Lung (tissue), 12 donors: ENCODE results near the gene PRPF40B. TPM values are rescaled to one million over a fixed set of nuclear protein-coding genes. Genes with fewer than 3 reads are reported as not detected.

Source experiments
- ATAC-seq: fragments of 200-7000 bp; cut with Tn5 transposase; one replicate; pipeline ENCODE4 v1.9.1; 2020; ENCODE audit warnings: moderate number of reproducible peaks; ENCODE audit not compliant: insufficient read depth, low FRiP score
- DNase-seq, 3 donors: peaks; one replicate each; pipeline ENCODE4 v3.0.0-alpha.2; 2013 to 2017
- H3K27ac ChIP-seq, 2 donors: one replicate each; pipeline ENCODE4 v1.5.1; 2013; ENCODE audit warnings: mild to moderate bottlenecking in 2 of 2, moderate library complexity in 2 of 2, control low read depth in 1 of 2, inconsistent platforms in 1 of 2, low read depth in 1 of 2, low read length in 1 of 2
- H3K27me3 ChIP-seq, 3 donors: one replicate each; pipeline ENCODE4 v1.5.1; 2013; ENCODE audit warnings: low read length in 2 of 3; ENCODE audit not compliant: control insufficient read depth in 3 of 3, insufficient read depth in 3 of 3
- H3K36me3 ChIP-seq, 4 donors: one replicate each; pipeline ENCODE4 v1.5.1; 2013; ENCODE audit warnings: low read length in 4 of 4, mild to moderate bottlenecking in 1 of 4, moderate library complexity in 1 of 4; ENCODE audit not compliant: control insufficient read depth in 4 of 4, insufficient read depth in 4 of 4
- H3K4me1 ChIP-seq, 5 donors: one replicate each; pipeline ENCODE4 v1.5.1; 2013; ENCODE audit warnings: low read length in 5 of 5, mild to moderate bottlenecking in 2 of 5, moderate library complexity in 1 of 5; ENCODE audit not compliant: control insufficient read depth in 5 of 5, insufficient read depth in 5 of 5
- H3K4me3 ChIP-seq: one replicate; pipeline ENCODE4 v1.5.1; 2013; ENCODE audit warnings: mild to moderate bottlenecking, control low read depth, moderate library complexity
- H3K9ac ChIP-seq, 2 donors: one replicate each; pipeline ENCODE4 v1.5.1; 2013; ENCODE audit warnings: low read length in 2 of 2, control low read depth in 1 of 2; ENCODE audit not compliant: insufficient read depth in 1 of 2
- H3K9me3 ChIP-seq, 4 donors: one replicate each; pipeline ENCODE4 v1.5.1; 2013; ENCODE audit warnings: low read length in 3 of 4, mild to moderate bottlenecking in 1 of 4, moderate library complexity in 1 of 4; ENCODE audit not compliant: control insufficient read depth in 4 of 4, insufficient read depth in 3 of 4
- CTCF ChIP-seq: IDR thresholded peaks from 2 replicates; pipeline ENCODE4 v1.5.1; 2012; ENCODE audit warnings: mild to moderate bottlenecking; ENCODE audit errors: control extremely low read depth, extremely low read depth
- WGBS, 2 donors: extraction: QIAGEN DNeasy Blood & Tissue Kit; methylation state at CpG; one replicate each; pipeline ENCODE4 v1.1.7; 2013; 5-methylcytosine and 5-hydroxymethylcytosine counted together
- polyA plus RNA-seq, 2 donors: library from polyadenylated mRNA; stranded (reverse); fragments of 200-250 nt; gene quantifications; one replicate each; pipeline ENCODE4 v1.2.1, GENCODE V29; 2013
- total RNA-seq, 2 donors: library from RNA; depleted of rRNA in 1 of 2; stranded (reverse); fragments of >200 nt in 1 of 2; gene quantifications; one replicate each; pipeline ENCODE4 v1.2.1, GENCODE V29; 2014 to 2021
- donor health status: control.
- donor health status: control.
- donor health status: Bipolar disorder and iron deficiency.
- donor health status: healthy.
- donor health status: DM: yes; HTN: yes; CAD: no.

The PRPF40B gene
- total and polyA plus RNA-seq, 4 donors, result 10.0 to 20.0 (median 17.1) TPM

GRCh38 chr12:49664591-49665239 is 41.4 kb downstream of the PRPF40B start:
- no peaks in the 10 kb centered on the region for H3K27me3 ChIP-seq
- TF ChIP-seq CTCF, result no peak
- peaks cover 0 to 15% (median 10%) of the 10 kb centered on the region in 4 donors for H3K36me3 ChIP-seq
- no peak overlapping the region for H3K9ac ChIP-seq
- H3K4me1 ChIP-seq, result peaks cover 21 to 41% (median 22%) of the 10 kb centered on the region in 5 donors
- no peak for ATAC-seq
- no peaks in the 10 kb centered on the region for H3K9me3 ChIP-seq
- peak overlapping the region; percentile 24 to 91 for H3K27ac ChIP-seq
- DNase-seq, result peak in 2 of 3 donors; percentile 46 to 66
- no peak overlapping the region for H3K4me3 ChIP-seq
- 78 to 87% methylated on average over 4 of the region's 4 CpGs for WGBS, 2 donors

GRCh38 chr12:49665384-49665783 is 42.0 kb downstream of the PRPF40B start:
- ATAC-seq, result no peak
- no peak for DNase-seq

GRCh38 chr12:49666176-49666575 is 42.8 kb downstream of the PRPF40B start:
- WGBS, 2 donors, result 95 to 99% methylated on average over 4 of the region's 4 CpGs
- peaks cover 21 to 49% (median 30%) of the 10 kb centered on the region in 5 donors for H3K4me1 ChIP-seq

More at GRCh38 chr12:49665384-49665783, 42.0 kb downstream of the PRPF40B start:
- no peak for TF ChIP-seq CTCF
- no peaks in the 10 kb centered on the region for H3K9me3 ChIP-seq
- no peak overlapping the region for H3K9ac ChIP-seq
- no peak overlapping the region for H3K4me3 ChIP-seq
- no peaks in the 10 kb centered on the region for H3K27me3 ChIP-seq
- H3K4me1 ChIP-seq, result peaks cover 21 to 44% (median 22%) of the 10 kb centered on the region in 5 donors
- peak overlapping the region in 1 of 2 donors; percentile 53 for H3K27ac ChIP-seq
- H3K36me3 ChIP-seq, result peaks cover 0 to 13% (median 8%) of the 10 kb centered on the region in 4 donors
- 67 to 76% methylated on average over 2 of the region's 2 CpGs for WGBS, 2 donors

More at GRCh38 chr12:49666176-49666575, 42.8 kb downstream of the PRPF40B start:
- Histone ChIP-seq H3K36me3 (peaks cover 0 to 7% (median 5%) of the 10 kb centered on the region in 4 donors), H3K4me3 (no peak overlapping the region), H3K9me3 (no peaks in the 10 kb centered on the region), H3K27ac (no peak overlapping the region), H3K27me3 (no peaks in the 10 kb centered on the region), H3K9ac (no peak overlapping the region)
- no peak for TF ChIP-seq CTCF
- DNase-seq, result no peak
- no peak for ATAC-seq
